ENCODE results near the gene ITGA11.

ITGA11 gene

GRCh38 chr15:68444336-68444735, 12.4 kb upstream of the ITGA11 start:
- DNase-seq = no peak

GRCh38 chr15:68442903-68443302, 10.9 kb upstream of the ITGA11 start:
- DNase-seq = no peak

GRCh38 chr15:68442041-68442440, 10.1 kb upstream of the ITGA11 start:
- DNase-seq = no peak

- DNase-seq = no peak
These were observed 9.2 kb upstream of the ITGA11 start for GRCh38 chr15:68441045-68441743.

GRCh38 chr15:68440136-68440535, 8.2 kb upstream of the ITGA11 start:
- DNase-seq = no peak

GRCh38 chr15:68439506-68439905, 7.5 kb upstream of the ITGA11 start:
- DNase-seq = no peak

- DNase-seq = no peak
These were observed 4.7 kb upstream of the ITGA11 start for GRCh38 chr15:68436680-68437079.

- DNase-seq = no peak
These were observed 4.0 kb upstream of the ITGA11 start for GRCh38 chr15:68435966-68436365.

GRCh38 chr15:68434021-68434420, 2.1 kb upstream of the ITGA11 start:
- no peak for DNase-seq

- DNase-seq = no peak
These were observed 1.6 kb upstream of the ITGA11 start for GRCh38 chr15:68433551-68433950.

- no peak for DNase-seq
These were observed 590 bp upstream of the ITGA11 start for GRCh38 chr15:68432441-68433064.

GRCh38 chr15:68431037-68431791, 749 bp downstream of the ITGA11 start:
- DNase-seq = no peak

GRCh38 chr15:68430471-68431036, 1.4 kb downstream of the ITGA11 start:
- no peak for DNase-seq

- no peak for DNase-seq
These were observed 2.1 kb downstream of the ITGA11 start for GRCh38 chr15:68429691-68430470.

- no peak for DNase-seq
These were observed 3.5 kb downstream of the ITGA11 start for GRCh38 chr15:68428431-68428940.

GRCh38 chr15:68427963-68428362, 4.0 kb downstream of the ITGA11 start:
- DNase-seq = no peak

- no peak for DNase-seq
These were observed 4.6 kb downstream of the ITGA11 start for GRCh38 chr15:68427366-68427765.

GRCh38 chr15:68426116-68426515, 5.8 kb downstream of the ITGA11 start:
- no peak for DNase-seq

- no peak for DNase-seq
These were observed 6.4 kb downstream of the ITGA11 start for GRCh38 chr15:68425428-68426060.

GRCh38 chr15:68424754-68425390, 7.1 kb downstream of the ITGA11 start:
- DNase-seq = no peak
